Measurements from ENCODE around the gene CHCHD3.

Gene CHCHD3

GRCh38 chr7:132777956-132778355 lies 303.9 kb downstream of the CHCHD3 start:
- DNase-seq (ENCODE audit: extremely low read depth, low read depth): no peak
- TF ChIP-seq CTCF (IDR thresholded peaks at IDR 0.05; ENCODE audit: low read depth, low read length): no peak

GRCh38 chr7:132777414-132777813 lies 304.5 kb downstream of the CHCHD3 start:
- no peak for DNase-seq (ENCODE audit: extremely low read depth, low read depth)
- TF ChIP-seq CTCF (IDR thresholded peaks at IDR 0.05; ENCODE audit: low read depth, low read length): no peak

GRCh38 chr7:132776048-132776620 lies 305.8 kb downstream of the CHCHD3 start:
- TF ChIP-seq CTCF (IDR thresholded peaks at IDR 0.05; ENCODE audit: low read depth, low read length): no peak
- DNase-seq (ENCODE audit: extremely low read depth, low read depth): no peak

- TF ChIP-seq CTCF (IDR thresholded peaks at IDR 0.05; ENCODE audit: low read depth, low read length): no peak
- DNase-seq (ENCODE audit: extremely low read depth, low read depth): peak; percentile 38
Observed at GRCh38 chr7:132773527-132773956, 308.3 kb downstream of the CHCHD3 start.

- no peak for DNase-seq (ENCODE audit: extremely low read depth, low read depth)
- no peak for TF ChIP-seq CTCF (IDR thresholded peaks at IDR 0.05; ENCODE audit: low read depth, low read length)
Observed at GRCh38 chr7:132771301-132771730, 310.6 kb downstream of the CHCHD3 start.

- no peak for TF ChIP-seq CTCF (IDR thresholded peaks at IDR 0.05; ENCODE audit: low read depth, low read length)
- no peak for DNase-seq (ENCODE audit: extremely low read depth, low read depth)
Observed at GRCh38 chr7:132770055-132770454, 311.8 kb downstream of the CHCHD3 start.

GRCh38 chr7:132769280-132769679 lies 312.6 kb downstream of the CHCHD3 start:
- no peak for DNase-seq (ENCODE audit: extremely low read depth, low read depth)
- no peak for TF ChIP-seq CTCF (IDR thresholded peaks at IDR 0.05; ENCODE audit: low read depth, low read length)

Data from AG09319 (cell line).